K562 (cell line): ENCODE measurements around the gene RBM5. TPM values are rescaled to one million over a fixed set of nuclear protein-coding genes. Genes with fewer than 3 reads are reported as not detected.

Experiments used
- BRCA1 ChIP-seq, 2 experiments: fragments of 450-650 bp in 1 of 2; sonication (generic) in 1 of 2; formaldehyde crosslinking in 1 of 2; IDR thresholded peaks; 2 replicates each; pipeline versions ENCODE4 v1.5.0 to v1.6.1; 2017 to 2020; ENCODE audit warnings: mild to moderate bottlenecking in 1 of 2, missing genetic modification reagents in 1 of 2
- BRD4 ChIP-seq: fragments of 200-600 bp; sonication (generic); IDR thresholded peaks from 2 replicates; pipeline ENCODE4 v1.6.1; 2017; ENCODE audit warnings: inconsistent platforms
- C11orf30 ChIP-seq: fragments of 450-650 bp; IDR thresholded peaks from 2 replicates; pipeline ENCODE4 v1.6.1; 2016; ENCODE audit warnings: low read depth, mild to moderate bottlenecking
- CBX5 ChIP-seq: IDR thresholded peaks from 2 replicates; pipeline ENCODE4 v1.6.1; 2014; ENCODE audit warnings: low read depth, borderline replicate concordance
- CCAR2 ChIP-seq: fragments of 200-400 bp; formaldehyde crosslinking; IDR thresholded peaks from 2 replicates; pipeline ENCODE4 v1.6.1; 2017; ENCODE audit warnings: mild to moderate bottlenecking, low read depth, low read length
- EGR1 ChIP-seq: fragments of 450-650 bp; conservative IDR thresholded peaks from 2 replicates; pipeline ENCODE4 v1.6.1; 2017; ENCODE audit warnings: mild to moderate bottlenecking
- FOXP1 ChIP-seq: sonication (generic); formaldehyde crosslinking; IDR thresholded peaks from 2 replicates; pipeline ENCODE4 v1.8.0; 2022; ENCODE audit warnings: mild to moderate bottlenecking, missing genetic modification reagents
- HDAC6 ChIP-seq: IDR thresholded peaks from 2 replicates; pipeline ENCODE4 v1.6.1; 2012; ENCODE audit warnings: low read depth, mild to moderate bottlenecking, control low read depth, inconsistent platforms, low read length, moderate library complexity
- ID3 ChIP-seq, 2 experiments: fragments of 250-450 bp in 1 of 2; fragments of 450-650 bp in 1 of 2; sonication (Bioruptor Pico) in 1 of 2; IDR thresholded peaks; 2 replicates each; pipeline versions ENCODE4 v1.6.1 to v1.8.0; 2016 to 2021; ENCODE audit warnings: mild to moderate bottlenecking in 2 of 2, moderate library complexity in 2 of 2, missing compliant biosample characterization in 1 of 2, missing genetic modification characterization in 1 of 2
- KLF16 ChIP-seq: IDR thresholded peaks from 2 replicates; pipeline ENCODE4 v1.6.1; 2016; ENCODE audit warnings: antibody characterized with exemption
- MED1 ChIP-seq: sonication (generic); formaldehyde crosslinking; IDR thresholded peaks from 2 replicates; pipeline ENCODE4 v1.8.1; 2023; ENCODE audit warnings: missing genetic modification reagents, borderline replicate concordance
- MEF2A ChIP-seq: IDR thresholded peaks from 2 replicates; pipeline ENCODE4 v1.6.1; 2011; ENCODE audit warnings: low read depth, mild to moderate bottlenecking, low read length, moderate library complexity; ENCODE audit not compliant: control insufficient read depth
- PCBP1 ChIP-seq: fragments of 200-400 bp; formaldehyde crosslinking; IDR thresholded peaks from 2 replicates; pipeline ENCODE4 v1.6.1; 2018; ENCODE audit warnings: mild to moderate bottlenecking, low read depth, low read length; ENCODE audit not compliant: poor library complexity, severe bottlenecking
- PHB2 ChIP-seq: fragments of 450-650 bp; IDR thresholded peaks from 2 replicates; pipeline ENCODE4 v1.6.1; 2017; ENCODE audit warnings: low read depth
- RBBP5 ChIP-seq: fragments of 200-600 bp; sonication (generic); IDR thresholded peaks from 2 replicates; pipeline ENCODE4 v1.6.1; 2012; ENCODE audit warnings: borderline replicate concordance, mild to moderate bottlenecking, low read length, control low read depth, inconsistent platforms; ENCODE audit not compliant: insufficient read depth, poor library complexity, severe bottlenecking
- SMARCC2 ChIP-seq: fragments of 450-650 bp; IDR thresholded peaks from 2 replicates; pipeline ENCODE4 v1.6.1; 2017; ENCODE audit warnings: antibody characterized with exemption, moderate library complexity, mild to moderate bottlenecking, low read depth
- STAT6 ChIP-seq: sonication (generic); formaldehyde crosslinking; IDR thresholded peaks from 2 replicates; pipeline ENCODE4 v1.8.1; 2023; ENCODE audit warnings: mild to moderate bottlenecking, missing genetic modification reagents
- TAF7 ChIP-seq: fragments of 450-650 bp; IDR thresholded peaks from 2 replicates; pipeline ENCODE4 v1.6.1; 2016; ENCODE audit warnings: missing genetic modification characterization, missing compliant biosample characterization
- XRCC4 ChIP-seq: IDR thresholded peaks from one replicate; pipeline ENCODE4 v1.6.1; 2011; ENCODE audit not compliant: insufficient read depth, insufficient read length; ENCODE audit errors: extremely low read depth
- ZFP91 ChIP-seq: sonication (generic); formaldehyde crosslinking; IDR thresholded peaks from 2 replicates; pipeline ENCODE4 v1.8.0; 2022; ENCODE audit warnings: mild to moderate bottlenecking, missing genetic modification reagents
- ZNF644 ChIP-seq: fragments of 200-800 bp; sonication (Bioruptor generic); IDR thresholded peaks from 2 replicates; pipeline ENCODE4 v1.6.1; 2016; ENCODE audit warnings: low read depth, missing genetic modification characterization, missing compliant biosample characterization
- ZNF707 ChIP-seq: fragments of 250-450 bp; sonication (Bioruptor Pico); conservative IDR thresholded peaks from 2 replicates; pipeline ENCODE4 v1.8.0; 2022; ENCODE audit warnings: inconsistent platforms, mild to moderate bottlenecking, moderate library complexity
- ZNF778 ChIP-seq: fragments of 450-650 bp; formaldehyde crosslinking; IDR thresholded peaks from 2 replicates; pipeline ENCODE4 v1.4.0; 2020; ENCODE audit warnings: mild to moderate bottlenecking, moderate library complexity
- polyA plus RNA-seq, 8 experiments: library from polyadenylated mRNA; depleted of rRNA in 4 of 8; stranded (reverse) in 5 of 8; unstranded in 3 of 8; fragments of >200 nt; fragmentation: Nextera tagmentation in 2 of 8; fragmentation: Illumina TruSeq in 1 of 8; extraction: Ambion mirVana in 2 of 8; extraction: Trizol in 1 of 8; gene quantifications; 2 replicates each; pipeline versions ENCODE4 v1.2.1 to v1.2.3, GENCODE V29; 2011 to 2014; ENCODE audit warnings: inconsistent platforms in 1 of 8, missing spikeins in 1 of 8
- total RNA-seq, 7 experiments: library from RNA; depleted of rRNA in 6 of 7; stranded (reverse); fragments of >200 nt in 6 of 7; fragmentation: Illumina TruSeq in 2 of 7; extraction: Trizol in 2 of 7; gene quantifications; 2 replicates each; pipeline versions ENCODE4 v1.2.1 to v1.2.3, GENCODE V29; 2011 to 2021; ENCODE audit warnings: low replicate concordance in 1 of 7

Gene RBM5
- total and polyA plus RNA-seq, 9 of the 15 experiments (the other 6 are each of a cell fraction or from before 2014, with no cell fraction given) = 24.5 to 153 (median 81.6) TPM

- TF ChIP-seq BRCA1 (IDR thresholded peaks at IDR 0.05) (no peak), BRCA1 (CRISPR knock-in tag; IDR thresholded peaks at IDR 0.05) (0 out of 2 replicates have a peak, but pooled peaks have one; percentile 36), ZNF778 (no peak), PHB2 (no peak), PCBP1 (no peak), HDAC6 (no peak), CCAR2 (no peak), MED1 (CRISPR knock-in tag) (no peak), FOXP1 (CRISPR knock-in tag) (no peak), TAF7 (tag) (peak; percentile 82), RBBP5 (peak; percentile 74), ZFP91 (CRISPR knock-in tag) (no peak), STAT6 (CRISPR knock-in tag) (no peak), ZNF644 (no peak), ID3 (CRISPR knock-in tag; IDR thresholded peaks at IDR 0.05) (no peak), ID3 (tag; IDR thresholded peaks at IDR 0.05) (no peak), ZNF707 (CRISPR knock-in tag) (no peak), MEF2A (no peak), XRCC4 (no peak), BRD4 (peak; percentile 91), C11orf30 (no peak), SMARCC2 (no peak), CBX5 (no peak), EGR1 (no peak), KLF16 (no peak)
These were observed at the start of gene RBM5 (continued) for GRCh38 chr3:50088725-50089608.
